Stimulated activated CD4-positive, alpha-beta T cell treated with anti-CD3 and anti-CD28 coated beads, Interleukin-4, amount 100 ng/mL, for 48 hours (primary cell): ENCODE data around the gene SLITRK3.
"Not testable (repeated sequence)": the region's sequence is repeated elsewhere in the genome, so short reads cannot be mapped to it uniquely, and the experiment has no call there.

Experiments used
- DNase-seq, 2 donors: peaks; one replicate each; pipeline ENCODE4 v3.0.0-alpha.2; 2020; ENCODE audit warnings: low read depth in 2 of 2

The SLITRK3 gene

GRCh38 chr3:165192610-165193192 lies 3.5 kb downstream of the SLITRK3 start:
- no peak for DNase-seq

GRCh38 chr3:165191491-165191890 lies 4.7 kb downstream of the SLITRK3 start:
- DNase-seq, result no peak

GRCh38 chr3:165188452-165188851 lies 7.7 kb downstream of the SLITRK3 start:
- DNase-seq, result no peak

- DNase-seq, result peak in 1 of 2 donors; percentile 18
Observed at GRCh38 chr3:165185707-165186327, 10.4 kb downstream of the SLITRK3 start.

- DNase-seq, result no peak
Observed at GRCh38 chr3:165181556-165181955, 14.6 kb downstream of the SLITRK3 start.

GRCh38 chr3:165170236-165170635 lies 25.9 kb downstream of the SLITRK3 start:
- no peak for DNase-seq

GRCh38 chr3:165169368-165169767 lies 26.8 kb downstream of the SLITRK3 start:
- no peak for DNase-seq

GRCh38 chr3:165162883-165163282 lies 33.3 kb downstream of the SLITRK3 start:
- no peak for DNase-seq

GRCh38 chr3:165159760-165160421 lies 36.3 kb downstream of the SLITRK3 start:
- DNase-seq, result no peak

- no peak for DNase-seq
Observed at GRCh38 chr3:165158011-165158410, 38.2 kb downstream of the SLITRK3 start.

GRCh38 chr3:165156757-165157420 lies 39.3 kb downstream of the SLITRK3 start:
- no peak for DNase-seq

- DNase-seq, result no peak
Observed at GRCh38 chr3:165148876-165149441, 47.2 kb downstream of the SLITRK3 start.

GRCh38 chr3:165144271-165144670 lies 51.9 kb downstream of the SLITRK3 start:
- no peak for DNase-seq

GRCh38 chr3:165139918-165140317 lies 56.3 kb downstream of the SLITRK3 start:
- not testable (repeated sequence) for DNase-seq
